Right hindlimb (tissue), 1 donor: ENCODE data around the gene FBXW10.
"Not testable (repeated sequence)": the region's sequence is repeated elsewhere in the genome, so short reads cannot be mapped to it uniquely, and the experiment has no call there.

ENCODE experiments used
- DNase-seq: peaks from one replicate; pipeline ENCODE4 v3.0.0-alpha.2; 2018

The FBXW10 gene

GRCh38 chr17:18743699-18744421, at the start of gene FBXW10:
TSS of gene FBXW10 (plus strand) at chr17:18744054. CDS start at chr17:18744245, 191 bp downstream.
- peak; percentile 16 for DNase-seq

- not testable (repeated sequence) for DNase-seq
Measured at GRCh38 chr17:18695143-18695542, 48.7 kb upstream of the FBXW10 start.

- DNase-seq: not testable (repeated sequence)
Measured at GRCh38 chr17:18698473-18699103, 45.3 kb upstream of the FBXW10 start.

- DNase-seq: not testable (repeated sequence)
Measured at GRCh38 chr17:18705955-18706354, 37.9 kb upstream of the FBXW10 start.

GRCh38 chr17:18708215-18708614, 35.6 kb upstream of the FBXW10 start:
- DNase-seq: not testable (repeated sequence)

GRCh38 chr17:18712354-18712999, 31.4 kb upstream of the FBXW10 start:
- DNase-seq: peak; percentile 65

- peak; percentile 63 for DNase-seq
Measured at GRCh38 chr17:18718643-18719427, 25.0 kb upstream of the FBXW10 start.

GRCh38 chr17:18719428-18720110, 24.3 kb upstream of the FBXW10 start:
- not testable (repeated sequence) for DNase-seq

GRCh38 chr17:18721775-18722547, 21.9 kb upstream of the FBXW10 start:
- DNase-seq: not testable (repeated sequence)

GRCh38 chr17:18722612-18723011, 21.2 kb upstream of the FBXW10 start:
- DNase-seq: not testable (repeated sequence)

- DNase-seq: not testable (repeated sequence)
Measured at GRCh38 chr17:18723509-18723908, 20.3 kb upstream of the FBXW10 start.

GRCh38 chr17:18732438-18732837, 11.4 kb upstream of the FBXW10 start:
- not testable (repeated sequence) for DNase-seq

- DNase-seq: not testable (repeated sequence)
Measured at GRCh38 chr17:18733350-18733749, 10.5 kb upstream of the FBXW10 start.

GRCh38 chr17:18739616-18740391, 4.0 kb upstream of the FBXW10 start:
- not testable (repeated sequence) for DNase-seq

- not testable (repeated sequence) for DNase-seq
Measured at GRCh38 chr17:18741228-18741627, 2.6 kb upstream of the FBXW10 start.

- DNase-seq: not testable (repeated sequence)
Measured at GRCh38 chr17:18744726-18745125, 872 bp downstream of the FBXW10 start.

- peak; percentile 24 for DNase-seq
Measured at GRCh38 chr17:18746551-18746950, 2.7 kb downstream of the FBXW10 start.

- DNase-seq: not testable (repeated sequence)
Measured at GRCh38 chr17:18747501-18747900, 3.6 kb downstream of the FBXW10 start.

- not testable (repeated sequence) for DNase-seq
Measured at GRCh38 chr17:18750242-18750641, 6.4 kb downstream of the FBXW10 start.

- DNase-seq: not testable (repeated sequence)
Measured at GRCh38 chr17:18753829-18754409, 10.1 kb downstream of the FBXW10 start.
